ENCODE data around the gene PPARA.
"Not testable (repeated sequence)": the region's sequence is repeated elsewhere in the genome, so short reads cannot be mapped to it uniquely, and the experiment has no call there.

PPARA gene

GRCh38 chr22:46178755-46179505 is 28.6 kb downstream of the PPARA start:
- DNase-seq: no peak

GRCh38 chr22:46179748-46180147 is 29.4 kb downstream of the PPARA start:
- DNase-seq: no peak

- DNase-seq: no peak
Observed at GRCh38 chr22:46180370-46181137, 30.2 kb downstream of the PPARA start.

GRCh38 chr22:46183733-46184132 is 33.4 kb downstream of the PPARA start:
- DNase-seq: no peak

- DNase-seq: no peak
Observed at GRCh38 chr22:46185283-46185682, 35.0 kb downstream of the PPARA start.

- no peak for DNase-seq
Observed at GRCh38 chr22:46187862-46188261, 37.5 kb downstream of the PPARA start.

GRCh38 chr22:46192210-46192993 is 42.1 kb downstream of the PPARA start:
- DNase-seq: no peak

GRCh38 chr22:46193898-46194310 is 43.6 kb downstream of the PPARA start:
- DNase-seq: no peak

- DNase-seq: no peak
Observed at GRCh38 chr22:46195487-46196165, 45.3 kb downstream of the PPARA start.

- no peak for DNase-seq
Observed at GRCh38 chr22:46196278-46196677, 46.0 kb downstream of the PPARA start.

- no peak for DNase-seq
Observed at GRCh38 chr22:46198274-46198673, 47.9 kb downstream of the PPARA start.

GRCh38 chr22:46198806-46199205 is 48.5 kb downstream of the PPARA start:
- not testable (repeated sequence) for DNase-seq

GRCh38 chr22:46201059-46201757 is 50.9 kb downstream of the PPARA start:
- DNase-seq: no peak

GRCh38 chr22:46202897-46203600 is 52.7 kb downstream of the PPARA start:
- DNase-seq: no peak

- no peak for DNase-seq
Observed at GRCh38 chr22:46203601-46203980, 53.3 kb downstream of the PPARA start.

GRCh38 chr22:46209262-46209661 is 58.9 kb downstream of the PPARA start:
- no peak for DNase-seq

- no peak for DNase-seq
Observed at GRCh38 chr22:46212195-46212594, 61.9 kb downstream of the PPARA start.

GRCh38 chr22:46213052-46213451 is 62.7 kb downstream of the PPARA start:
- no peak for DNase-seq

- DNase-seq: no peak
Observed at GRCh38 chr22:46214149-46214548, 63.8 kb downstream of the PPARA start.

- DNase-seq: no peak
Observed at GRCh38 chr22:46214616-46215015, 64.3 kb downstream of the PPARA start.

GRCh38 chr22:46219636-46220035 is 69.3 kb downstream of the PPARA start:
- no peak for DNase-seq

- DNase-seq: no peak
Observed at GRCh38 chr22:46220921-46221320, 70.6 kb downstream of the PPARA start.
